AG04450 (cell line): ENCODE measurements around the gene SRRD. TPM values are rescaled to one million over a fixed set of nuclear protein-coding genes. Genes with fewer than 3 reads are reported as not detected.

Experiments used
- CTCF ChIA-PET: fragments of 300-600, 350-600 bp; formaldehyde crosslinking; extraction: SDS; loops from one replicate; lab custom pipeline; 2022; ENCODE audit warnings: antibody characterized with exemption, inconsistent platforms; lab: Charles Lee
- POLR2A ChIA-PET: fragments of 350-600 bp; formaldehyde crosslinking; extraction: SDS; loops from one replicate; lab custom pipeline; 2021; ENCODE audit warnings: antibody characterized with exemption, inconsistent platforms; lab: Yijun Ruan, JAX
- DNase-seq: peaks from one replicate; pipeline ENCODE4 v3.0.0-alpha.2; 2011; ENCODE audit warnings: low read depth, low spot score
- H3K27ac ChIP-seq: one replicate; pipeline ENCODE4 v1.5.1; 2012; ENCODE audit warnings: low read depth, low read length, control low read depth
- H3K27me3 ChIP-seq: one replicate; pipeline ENCODE4 v1.6.0; 2012; ENCODE audit warnings: low read length; ENCODE audit not compliant: control insufficient read depth, insufficient read depth
- H3K4me3 ChIP-seq: 2 replicates; pipeline ENCODE4 v1.5.1; 2011; ENCODE audit warnings: mild to moderate bottlenecking, low read depth, low read length, control low read depth
- H3K9me3 ChIP-seq: 2 replicates; pipeline ENCODE4 v1.5.1; 2012; ENCODE audit warnings: low read length; ENCODE audit not compliant: control insufficient read depth, insufficient read depth
- CTCF ChIP-seq: IDR thresholded peaks from 2 replicates; pipeline ENCODE4 v1.5.1; 2011; ENCODE audit warnings: low read depth, low read length, control low read depth, inconsistent platforms
- polyA plus RNA-seq: library from polyadenylated mRNA; depleted of rRNA; stranded (reverse); fragments of >200 nt; gene quantifications from 2 replicates; pipeline ENCODE4 v1.2.3, GENCODE V29; 2011

The SRRD gene
- polyA plus RNA-seq, 1 experiment, result 38.5 TPM

- no peaks in the 10 kb centered on the region for H3K27me3 ChIP-seq
- ChIA-PET POLR2A (interaction anchor here (0.8 kb wide), 1 partner anchor 164 kb away, joined by 3 read pairs; no protein-coding TSS in a partner anchor), CTCF (interaction anchor here (0.8 to 6.2 kb wide), 6 partner anchors 9 to 177 kb away, joined by 3 to 69 read pairs (median 4); no protein-coding TSS in a partner anchor)
- TF ChIP-seq CTCF, result no peak
- no peaks in the 10 kb centered on the region; the same call in 1 of the 2 replicates for H3K9me3 ChIP-seq
- DNase-seq, result no peak
- no peak overlapping the region for H3K4me3 ChIP-seq
- no peak overlapping the region for H3K27ac ChIP-seq
These were observed 18.3 kb downstream of the SRRD start for GRCh38 chr22:26501996-26502395.

- ChIA-PET CTCF (interaction anchor here (0.6 to 6.2 kb wide), 9 partner anchors 8 to 1982 kb away, joined by 3 to 69 read pairs (median 4); no protein-coding TSS in a partner anchor), POLR2A (no interaction called here)
- Histone ChIP-seq H3K27ac (no peak overlapping the region), H3K9me3 (no peaks in the 10 kb centered on the region; the same call in 1 of the 2 replicates), H3K27me3 (no peaks in the 10 kb centered on the region), H3K4me3 (no peak overlapping the region)
- TF ChIP-seq CTCF, result peak; percentile 60
- DNase-seq, result no peak
These were observed 19.2 kb downstream of the SRRD start for GRCh38 chr22:26502688-26503561.

GRCh38 chr22:26503758-26504157, 20.1 kb downstream of the SRRD start:
- DNase-seq, result no peak
- no peak for TF ChIP-seq CTCF
- Histone ChIP-seq H3K9me3 (no peaks in the 10 kb centered on the region; the same call in 1 of the 2 replicates), H3K27ac (no peak overlapping the region), H3K4me3 (no peak overlapping the region), H3K27me3 (no peaks in the 10 kb centered on the region)
- POLR2A ChIA-PET, result no interaction called here
- CTCF ChIA-PET, result interaction anchor here (0.6 to 6.2 kb wide), 8 partner anchors 11 to 220 kb away, joined by 3 to 69 read pairs (median 4); no protein-coding TSS in a partner anchor

GRCh38 chr22:26508148-26508547, 24.5 kb downstream of the SRRD start:
- Histone ChIP-seq H3K4me3 (no peak overlapping the region), H3K27me3 (no peaks in the 10 kb centered on the region), H3K27ac (no peak overlapping the region), H3K9me3 (no peaks in the 10 kb centered on the region; the same call in 1 of the 2 replicates)
- TF ChIP-seq CTCF, result no peak
- CTCF ChIA-PET, result interaction anchor here (0.7 to 1.2 kb wide), 3 partner anchors 47 to 158 kb away, joined by 3 to 5 read pairs (median 4); no protein-coding TSS in a partner anchor
- POLR2A ChIA-PET, result no interaction called here
- DNase-seq, result no peak
